T-helper 2 cell (primary cell): ENCODE measurements around the gene FBXO45.
"Not testable (repeated sequence)": the region's sequence is repeated elsewhere in the genome, so short reads cannot be mapped to it uniquely, and the experiment has no call there.

Source experiments
- DNase-seq, 5 experiments: peaks; one replicate each; pipeline versions ENCODE4 v3.0.0 to v3.0.0-alpha.2; 2012 to 2022
- total RNA-seq, 2 donors: gene quantifications; one replicate each; lab custom pipeline; 2026; lab: John Stamatoyannopoulos, UW

The FBXO45 gene
- 14.0 to 17.0 reads per million in 2 donors for total RNA-seq

GRCh38 chr3:196568246-196569002, at the start of gene FBXO45, which contains the start of gene WDR53:
Gene FBXO45, plus strand, starts transcription at chr3:196568660. Its CDS starts 325 bp downstream, at chr3:196568985.
Gene WDR53, minus strand, starts transcription at chr3:196568554. Its CDS starts 7,079 bp downstream, at chr3:196561475.
- DNase-seq, result peak; percentile 90 to 98 (median 95)

GRCh38 chr3:196518966-196519717, 49.3 kb upstream of the FBXO45 start:
- DNase-seq, result peak in 4 of 5 experiments; percentile 15 to 62 (median 44)

GRCh38 chr3:196519718-196520082, 48.8 kb upstream of the FBXO45 start:
- DNase-seq, result peak in 1 of 5 experiments; percentile 62

- not testable (repeated sequence) for DNase-seq
Measured at GRCh38 chr3:196521291-196521690, 47.2 kb upstream of the FBXO45 start.

- DNase-seq, result no peak
Measured at GRCh38 chr3:196523841-196524240, 44.6 kb upstream of the FBXO45 start.

GRCh38 chr3:196524527-196524926, 43.9 kb upstream of the FBXO45 start:
- peak in 1 of 5 experiments; percentile 56 for DNase-seq

GRCh38 chr3:196525141-196525540, 43.3 kb upstream of the FBXO45 start:
- no peak for DNase-seq

GRCh38 chr3:196528639-196529233, 39.7 kb upstream of the FBXO45 start:
- peak; percentile 49 to 87 (median 72) for DNase-seq

GRCh38 chr3:196531418-196531817, 37.0 kb upstream of the FBXO45 start:
- no peak for DNase-seq

GRCh38 chr3:196533260-196533681, 35.2 kb upstream of the FBXO45 start:
- no peak for DNase-seq

- peak; percentile 20 to 58 (median 43) for DNase-seq
Measured at GRCh38 chr3:196537319-196537984, 31.0 kb upstream of the FBXO45 start.

GRCh38 chr3:196541684-196542445, 26.6 kb upstream of the FBXO45 start:
- no peak for DNase-seq

- DNase-seq, result no peak
Measured at GRCh38 chr3:196544491-196544992, 23.9 kb upstream of the FBXO45 start.

- DNase-seq, result no peak
Measured at GRCh38 chr3:196546537-196546936, 21.9 kb upstream of the FBXO45 start.

- DNase-seq, result no peak
Measured at GRCh38 chr3:196547067-196547466, 21.4 kb upstream of the FBXO45 start.

GRCh38 chr3:196549312-196549711, 19.1 kb upstream of the FBXO45 start:
- DNase-seq, result not testable (repeated sequence)

- DNase-seq, result not testable (repeated sequence)
Measured at GRCh38 chr3:196550172-196550571, 18.3 kb upstream of the FBXO45 start.

GRCh38 chr3:196552253-196552652, 16.2 kb upstream of the FBXO45 start:
- no peak for DNase-seq

- no peak for DNase-seq
Measured at GRCh38 chr3:196553551-196553950, 14.9 kb upstream of the FBXO45 start.

GRCh38 chr3:196554205-196554604, 14.3 kb upstream of the FBXO45 start:
- DNase-seq, result no peak

- DNase-seq, result no peak
Measured at GRCh38 chr3:196555295-196555694, 13.2 kb upstream of the FBXO45 start.

- DNase-seq, result no peak
Measured at GRCh38 chr3:196557236-196557635, 11.2 kb upstream of the FBXO45 start.
